Spleen (tissue), 11 donors: ENCODE results near the gene AMIGO3. TPM values are rescaled to one million over a fixed set of nuclear protein-coding genes. Genes with fewer than 3 reads are reported as not detected.

Experiments used
- DNase-seq: peaks from one replicate; pipeline ENCODE4 v3.0.0-alpha.2; 2020
- H3K27ac ChIP-seq, 8 donors: fragments of 200-600 bp; sonication (generic) in 7 of 8; 1 replicate in 4 of 8; 2 replicates in 4 of 8; pipeline versions ENCODE4 v1.5.0 to v1.8.0; 2016 to 2021; ENCODE audit warnings: inconsistent platforms in 4 of 8, mild to moderate bottlenecking in 4 of 8, moderate library complexity in 1 of 8
- H3K27me3 ChIP-seq, 7 donors: fragments of 200-600 bp; sonication (generic) in 6 of 7; replicated peaks in 1 of 7; 1 replicate in 4 of 7; 2 replicates in 3 of 7; pipeline versions ENCODE4 v1.5.0 to v1.8.0; 2016 to 2021; ENCODE audit warnings: inconsistent platforms in 3 of 7, mild to moderate bottlenecking in 1 of 7
- H3K36me3 ChIP-seq, 6 donors: fragments of 200-600 bp; sonication (generic) in 5 of 6; 1 replicate in 4 of 6; 2 replicates in 2 of 6; pipeline versions ENCODE4 v1.5.0 to v1.8.0; 2016 to 2021; ENCODE audit warnings: inconsistent platforms in 2 of 6
- H3K4me1 ChIP-seq, 6 donors: fragments of 200-600 bp; sonication (generic) in 5 of 6; 1 replicate in 3 of 6; 2 replicates in 3 of 6; pipeline versions ENCODE4 v1.5.0 to v1.8.0; 2016 to 2021; ENCODE audit warnings: inconsistent platforms in 3 of 6
- H3K4me3 ChIP-seq, 8 donors: fragments of 200-600 bp; sonication (generic) in 7 of 8; 1 replicate in 4 of 8; 2 replicates in 4 of 8; pipeline versions ENCODE4 v1.5.0 to v1.8.0; 2016 to 2021; ENCODE audit warnings: inconsistent platforms in 4 of 8, mild to moderate bottlenecking in 4 of 8, moderate library complexity in 2 of 8
- H3K9me3 ChIP-seq, 8 donors: fragments of 200-600 bp; sonication (generic) in 7 of 8; 1 replicate in 4 of 8; 2 replicates in 4 of 8; pipeline versions ENCODE4 v1.5.0 to v1.8.0; 2016 to 2021; ENCODE audit warnings: inconsistent platforms in 4 of 8
- POLR2A ChIP-seq, 3 donors: fragments of 450-650 bp; IDR thresholded peaks; one replicate each; pipeline ENCODE4 v1.5.1; 2017; ENCODE audit warnings: antibody characterized with exemption in 3 of 3, mild to moderate bottlenecking in 1 of 3
- POLR2AphosphoS5 ChIP-seq, 3 donors: sonication (generic); formaldehyde crosslinking; IDR thresholded peaks; one replicate each; pipeline ENCODE4 v1.5.1; 2017; ENCODE audit warnings: antibody characterized with exemption in 3 of 3
- WGBS, 5 donors: extraction: QIAGEN DNeasy Blood & Tissue Kit in 3 of 5; methylation state at CpG; one replicate each; pipeline versions ENCODE4 v1.1.5 to v1.1.7; 2013 to 2018; 5-methylcytosine and 5-hydroxymethylcytosine counted together
- intact Hi-C: fragments of 100-400 bp; cut with DNase I; formaldehyde crosslinking; loops from one replicate; pipeline ENCODE4 v1.15.0; 2023; ENCODE audit warnings: low total_unique reads
- polyA plus RNA-seq, 3 donors: library from polyadenylated mRNA; stranded (reverse); fragments of 200-250 nt; gene quantifications; one replicate each; pipeline ENCODE4 v1.2.1, GENCODE V29; 2013
- total RNA-seq, 7 donors: library from RNA; depleted of rRNA in 3 of 7; stranded (reverse); fragments of >200 nt in 3 of 7; fragmentation: NEBNext Ultra II Directional in 4 of 7; extraction: Animal tissue kit (Norgen Biotek cat#: 25700) in 4 of 7; gene quantifications; one replicate each; pipeline versions ENCODE4 v1.1.0 to v1.2.1, GENCODE V29; 2016 to 2021
- TF ChIP-seq, protein P1 (sequence below), 11 experiments: fragments of 200-600 bp in 7 of 11; fragments of 450-650 bp in 4 of 11; sonication (generic) in 4 of 11; IDR thresholded peaks in 8 of 11; conservative IDR thresholded peaks in 3 of 11; 1 replicate in 7 of 11; 2 replicates in 4 of 11; pipeline versions ENCODE4 v1.4.0 to v1.8.0; 2016 to 2021; ENCODE audit warnings: antibody characterized with exemption in 11 of 11, inconsistent platforms in 4 of 11, mild to moderate bottlenecking in 1 of 11
- donor health status: healthy with polysubstance abuse.
- donor health status: DM: no; HTN: no; CAD: no; lungs with moderate emphysema.
- donor health status: DM: no; HTN: no; CAD: no.
- donor health status: Bipolar disorder and iron deficiency.
- donor health status: healthy.
- donor health status: DM: no; HTN: no; CAD: no.
- donor health status: DM: yes; HTN: yes; CAD: no.

The AMIGO3 gene
- total and polyA plus RNA-seq, 10 donors, result 0.23 to 1.6 (median 0.95) TPM; not detected in 4

DNA sequence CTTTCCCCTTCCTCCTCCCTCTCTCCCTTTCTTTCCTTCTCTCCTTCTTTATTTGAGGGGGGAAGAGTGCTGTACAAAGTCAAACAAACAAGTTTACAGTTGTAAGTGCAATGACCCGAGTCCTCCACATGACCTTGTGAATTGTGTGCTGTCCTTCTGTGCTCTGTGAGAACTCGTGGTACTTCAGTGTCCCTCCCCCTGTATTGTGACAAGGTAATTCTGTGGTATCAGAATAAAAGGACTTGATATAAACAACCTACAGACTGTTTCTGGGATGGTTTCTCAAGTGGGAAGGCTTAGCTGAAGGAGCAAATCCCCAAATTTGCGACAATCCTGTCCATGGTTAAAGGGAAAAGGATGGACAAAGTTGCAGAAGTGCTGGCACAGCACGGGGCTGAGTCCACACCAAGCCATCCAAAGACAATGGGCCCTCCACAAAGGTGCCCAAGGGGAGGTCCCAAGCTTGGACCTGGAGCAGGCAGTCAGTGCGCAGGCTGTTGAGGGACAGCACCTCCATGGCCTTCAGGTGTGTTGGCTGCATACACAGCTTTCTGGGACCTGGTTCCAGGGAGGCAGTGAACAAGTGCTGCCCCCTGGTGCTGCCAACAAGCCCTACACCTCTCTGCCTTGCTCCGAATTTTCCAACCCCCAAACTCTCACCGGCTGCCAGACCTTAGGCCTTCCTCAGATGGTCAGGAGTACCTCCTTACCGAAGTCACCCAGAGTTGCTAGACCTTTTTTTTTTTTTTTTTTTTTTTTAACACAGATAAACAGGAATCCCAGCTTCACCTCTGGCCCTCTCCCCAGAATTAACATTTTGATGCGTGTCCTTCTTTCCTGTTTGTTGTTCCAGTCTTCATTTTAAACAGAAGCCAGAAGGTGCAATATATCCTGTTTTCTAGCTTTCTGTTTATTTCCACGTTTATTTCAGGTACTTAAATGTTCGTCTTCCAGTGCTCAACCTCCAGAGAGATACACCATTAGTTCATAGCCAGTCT, 47.9 kb downstream of the AMIGO3 start:
- H3K27me3 ChIP-seq, result peaks cover 0 to 6% (median 0%) of the 10 kb centered on the region in 7 donors
- intact Hi-C loops, result loop anchor here (2.0 kb wide), 1 partner anchor 133 kb away; no protein-coding TSS in a partner anchor
- no peaks in the 10 kb centered on the region for H3K9me3 ChIP-seq
- H3K4me1 ChIP-seq, result peaks cover 10 to 44% (median 24%) of the 10 kb centered on the region in 6 donors
- TF ChIP-seq POLR2A (IDR thresholded peaks at IDR 0.05) (no peak), POLR2AphosphoS5 (IDR thresholded peaks at IDR 0.05) (peak in 2 of 3 donors; percentile 17 to 41)
- TF ChIP-seq, protein P1, sequence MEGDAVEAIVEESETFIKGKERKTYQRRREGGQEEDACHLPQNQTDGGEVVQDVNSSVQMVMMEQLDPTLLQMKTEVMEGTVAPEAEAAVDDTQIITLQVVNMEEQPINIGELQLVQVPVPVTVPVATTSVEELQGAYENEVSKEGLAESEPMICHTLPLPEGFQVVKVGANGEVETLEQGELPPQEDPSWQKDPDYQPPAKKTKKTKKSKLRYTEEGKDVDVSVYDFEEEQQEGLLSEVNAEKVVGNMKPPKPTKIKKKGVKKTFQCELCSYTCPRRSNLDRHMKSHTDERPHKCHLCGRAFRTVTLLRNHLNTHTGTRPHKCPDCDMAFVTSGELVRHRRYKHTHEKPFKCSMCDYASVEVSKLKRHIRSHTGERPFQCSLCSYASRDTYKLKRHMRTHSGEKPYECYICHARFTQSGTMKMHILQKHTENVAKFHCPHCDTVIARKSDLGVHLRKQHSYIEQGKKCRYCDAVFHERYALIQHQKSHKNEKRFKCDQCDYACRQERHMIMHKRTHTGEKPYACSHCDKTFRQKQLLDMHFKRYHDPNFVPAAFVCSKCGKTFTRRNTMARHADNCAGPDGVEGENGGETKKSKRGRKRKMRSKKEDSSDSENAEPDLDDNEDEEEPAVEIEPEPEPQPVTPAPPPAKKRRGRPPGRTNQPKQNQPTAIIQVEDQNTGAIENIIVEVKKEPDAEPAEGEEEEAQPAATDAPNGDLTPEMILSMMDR (IDR thresholded peaks at IDR 0.05 in 8 of 11, conservative IDR thresholded peaks at IDR 0.05 in 3 of 11), result peak; percentile 71 to 88 (median 84)
- DNase-seq, result peak; percentile 88
- no peak overlapping the region for H3K4me3 ChIP-seq
- no peak overlapping the region for H3K27ac ChIP-seq
- 42 to 49% (median 48%) methylated on average over 11 of the region's 11 CpGs for WGBS, 5 donors
- peaks cover 0 to 13% (median 9%) of the 10 kb centered on the region in 6 donors for H3K36me3 ChIP-seq

DNA sequence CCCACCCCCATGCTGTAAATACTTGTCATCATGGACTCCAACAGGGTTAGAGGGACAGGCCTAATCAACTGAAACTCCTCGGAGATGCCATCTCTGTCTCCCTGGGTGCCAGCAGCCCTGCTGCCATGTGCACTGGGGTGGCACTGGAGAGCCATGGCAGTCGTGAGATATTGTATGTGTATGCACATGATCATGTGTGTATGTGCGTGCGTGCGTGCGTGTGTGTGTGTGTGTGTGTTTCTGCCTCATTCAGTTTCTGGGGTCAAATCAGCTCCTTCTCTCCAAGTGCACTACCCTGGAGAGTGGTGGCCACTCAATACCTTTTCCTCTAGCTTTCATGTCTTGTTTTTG, 48.6 kb downstream of the AMIGO3 start:
- DNase-seq, result no peak
- WGBS, 5 donors, result 66 to 73% (median 68%) methylated on average over 5 to 6 of the region's 6 CpGs
- Histone ChIP-seq H3K9me3 (no peaks in the 10 kb centered on the region), H3K4me1 (peaks cover 10 to 37% (median 22%) of the 10 kb centered on the region in 6 donors), H3K36me3 (peaks cover 0 to 6% (median 2%) of the 10 kb centered on the region in 6 donors), H3K27me3 (peaks cover 0 to 6% (median 0%) of the 10 kb centered on the region in 7 donors), H3K4me3 (no peak overlapping the region), H3K27ac (no peak overlapping the region)
- no peak for TF ChIP-seq POLR2AphosphoS5 (IDR thresholded peaks at IDR 0.05)
- TF ChIP-seq POLR2A (IDR thresholded peaks at IDR 0.05), result no peak
- TF ChIP-seq, protein P1 (IDR thresholded peaks at IDR 0.05 in 8 of 11, conservative IDR thresholded peaks at IDR 0.05 in 3 of 11), result no peak
- intact Hi-C loops, result loop anchor here (2.0 kb wide), 1 partner anchor 132 kb away; no protein-coding TSS in a partner anchor

DNA sequence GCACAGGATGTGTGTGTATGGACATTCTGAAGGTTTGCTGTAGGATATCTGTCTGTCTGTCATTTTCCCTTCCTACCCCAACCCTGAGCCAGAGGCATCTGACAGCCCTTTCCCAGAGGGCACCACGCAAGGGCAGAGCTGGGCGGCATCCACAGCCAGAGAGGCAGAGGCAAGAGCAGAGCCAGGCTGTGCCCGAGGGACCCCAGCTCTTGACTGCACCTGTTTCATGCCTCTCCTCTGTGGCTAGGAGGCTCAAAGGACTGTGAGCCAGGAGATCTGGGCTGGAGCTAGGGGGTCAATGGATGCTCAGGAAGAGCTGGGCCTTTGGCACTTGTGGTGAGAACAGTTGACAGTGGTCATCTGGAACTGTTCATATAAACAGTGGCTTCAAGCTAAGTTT, 50.1 kb downstream of the AMIGO3 start:
- no peak for DNase-seq
- TF ChIP-seq, protein P1 (IDR thresholded peaks at IDR 0.05 in 8 of 11, conservative IDR thresholded peaks at IDR 0.05 in 3 of 11), result no peak
- TF ChIP-seq POLR2A (IDR thresholded peaks at IDR 0.05) (no peak), POLR2AphosphoS5 (IDR thresholded peaks at IDR 0.05) (no peak)
- 80 to 91% (median 85%) methylated on average over 2 to 3 of the region's 3 CpGs for WGBS, 5 donors
- no peak overlapping the region for H3K4me3 ChIP-seq
- no peaks in the 10 kb centered on the region for H3K36me3 ChIP-seq
- H3K4me1 ChIP-seq, result peaks cover 0 to 27% (median 9%) of the 10 kb centered on the region in 6 donors
- H3K27me3 ChIP-seq, result peaks cover 0 to 6% (median 0%) of the 10 kb centered on the region in 7 donors
- H3K27ac ChIP-seq, result no peak overlapping the region
- no peaks in the 10 kb centered on the region for H3K9me3 ChIP-seq
- intact Hi-C loops, result no loop called here

DNA sequence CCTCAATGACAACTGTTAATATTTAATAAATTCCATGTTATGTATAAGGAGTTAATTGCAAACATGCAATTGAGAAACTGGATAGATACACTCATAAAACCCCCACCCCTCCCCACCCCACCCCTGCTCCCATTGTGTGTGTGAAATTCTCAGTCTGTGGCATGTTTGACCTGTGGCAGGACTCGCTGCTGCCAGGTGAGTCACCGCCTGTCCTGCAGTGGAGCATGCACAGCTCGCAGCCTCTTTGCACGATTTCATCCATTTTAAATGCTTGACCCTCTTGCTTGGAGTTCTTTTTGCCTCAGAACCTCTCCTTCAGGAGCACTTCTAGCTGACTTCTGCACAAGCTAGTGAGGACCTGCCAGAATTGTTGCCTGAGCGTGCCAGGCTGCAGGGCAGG, 50.6 kb downstream of the AMIGO3 start:
- Histone ChIP-seq H3K36me3 (no peaks in the 10 kb centered on the region), H3K4me1 (peaks cover 0 to 26% (median 9%) of the 10 kb centered on the region in 6 donors), H3K9me3 (no peaks in the 10 kb centered on the region), H3K4me3 (no peak overlapping the region), H3K27me3 (peaks cover 0 to 8% (median 0%) of the 10 kb centered on the region in 7 donors), H3K27ac (no peak overlapping the region)
- TF ChIP-seq, protein P1 (IDR thresholded peaks at IDR 0.05 in 8 of 11, conservative IDR thresholded peaks at IDR 0.05 in 3 of 11), result no peak
- no peak for DNase-seq
- 74 to 90% (median 84%) methylated on average over 5 of the region's 5 CpGs for WGBS, 5 donors
- intact Hi-C loops, result no loop called here
